GM12878 (cell line): ENCODE measurements around the gene NSUN7. TPM values are rescaled to one million over a fixed set of nuclear protein-coding genes. Genes with fewer than 3 reads are reported as not detected.

Experiments
- BRCA1 ChIP-seq: IDR thresholded peaks from 2 replicates; pipeline ENCODE4 v1.6.1; 2011; ENCODE audit warnings: low read depth, low read length, improper control_type of control experiment
- CHD2 ChIP-seq: IDR thresholded peaks from 2 replicates; pipeline ENCODE4 v1.6.1; 2011; ENCODE audit warnings: low read depth, low read length, improper control_type of control experiment, borderline replicate concordance
- CTCF ChIP-seq, 3 experiments: IDR thresholded peaks in 2 of 3; conservative IDR thresholded peaks in 1 of 3; 2 replicates each; pipeline ENCODE4 v1.5.1; 2011; ENCODE audit warnings: low read depth in 3 of 3, low read length in 3 of 3, mild to moderate bottlenecking in 3 of 3, control low read depth in 2 of 3, moderate library complexity in 2 of 3, inconsistent platforms in 1 of 3, mixed read lengths in 1 of 3; ENCODE audit not compliant: control insufficient read depth in 2 of 3, insufficient read depth in 1 of 3; ENCODE audit errors: extremely low read depth in 1 of 3
- CUX1 ChIP-seq: IDR thresholded peaks from 2 replicates; pipeline ENCODE4 v1.6.1; 2012; ENCODE audit warnings: improper control_type of control experiment, low read depth, low read length; ENCODE audit not compliant: insufficient replicate concordance
- IRF5 ChIP-seq: fragments of 450-650 bp; IDR thresholded peaks from 2 replicates; pipeline ENCODE4 v1.6.1; 2017; ENCODE audit warnings: borderline replicate concordance
- KLF5 ChIP-seq: fragments of 450-650 bp; IDR thresholded peaks from 2 replicates; pipeline ENCODE4 v1.6.1; 2014; ENCODE audit warnings: mild to moderate bottlenecking; ENCODE audit not compliant: partially characterized antibody
- MYC ChIP-seq: IDR thresholded peaks from 2 replicates; pipeline ENCODE4 v1.6.1; 2011; ENCODE audit warnings: mild to moderate bottlenecking, low read length, moderate library complexity, inconsistent platforms; ENCODE audit not compliant: insufficient read depth, insufficient replicate concordance, insufficient read length, severe bottlenecking
- NR2C1 ChIP-seq: fragments of 450-650 bp; IDR thresholded peaks from 2 replicates; pipeline ENCODE4 v1.6.1; 2017; ENCODE audit warnings: antibody characterized with exemption, mild to moderate bottlenecking, moderate library complexity
- NR2C2 ChIP-seq: IDR thresholded peaks from 2 replicates; pipeline ENCODE4 v1.6.1; 2011; ENCODE audit warnings: borderline replicate concordance, low read depth; ENCODE audit not compliant: control insufficient read depth, insufficient read length
- NRF1 ChIP-seq: conservative IDR thresholded peaks from 2 replicates; pipeline ENCODE4 v1.6.1; 2011; ENCODE audit warnings: mild to moderate bottlenecking, low read depth, low read length, improper control_type of control experiment
- PML ChIP-seq: IDR thresholded peaks from 2 replicates; pipeline ENCODE4 v1.6.1; 2012; ENCODE audit warnings: low read length, inconsistent platforms
- RCOR1 ChIP-seq: conservative IDR thresholded peaks from 2 replicates; pipeline ENCODE4 v1.6.1; 2012; ENCODE audit warnings: low read depth, low read length, improper control_type of control experiment
- polyA plus RNA-seq, 11 experiments: library from polyadenylated mRNA; depleted of rRNA in 4 of 11; unstranded in 6 of 11; stranded (reverse) in 5 of 11; fragments of >200 nt; fragmentation: Nextera tagmentation in 4 of 11; fragmentation: Illumina TruSeq in 1 of 11; extraction: Ambion mirVana in 4 of 11; extraction: Trizol in 1 of 11; gene quantifications; 1 replicate in 1 of 11; 2 replicates in 10 of 11; pipeline versions ENCODE4 v1.2.1 to v1.2.3, GENCODE V29; 2011 to 2016; ENCODE audit warnings: inconsistent platforms in 2 of 11, missing spikeins in 2 of 11, low read depth in 1 of 11
- small RNA-seq: library from RNA; depleted of rRNA; stranded (forward); fragments of <200 nt; gene quantifications from one replicate; pipeline ENCODE3, GENCODE V24; 2014
- total RNA-seq, 4 experiments: library from RNA; depleted of rRNA in 3 of 4; stranded (reverse); fragments of >200 nt in 3 of 4; fragmentation: Illumina TruSeq in 1 of 4; extraction: Trizol in 1 of 4; gene quantifications; 2 replicates each; pipeline versions ENCODE4 v1.2.1 to v1.2.3, GENCODE V29; 2013 to 2021

Gene NSUN7
- total and polyA plus RNA-seq, 10 of the 15 experiments (the other 5 are each of a cell fraction or from before 2014, with no cell fraction given), result 0.02 to 0.21 (median 0.15) TPM; not detected in 3

- TF ChIP-seq MYC (no peak), CHD2 (no peak), CUX1 (no peak), RCOR1 (no peak), PML (no peak), BRCA1 (no peak), NR2C2 (no peak), NR2C1 (no peak), NRF1 (no peak), KLF5 (no peak), IRF5 (no peak), CTCF (IDR thresholded peaks at IDR 0.05 in 2 of 3, conservative IDR thresholded peaks at IDR 0.05 in 1 of 3; ENCODE audit: control insufficient read depth in 2 of 3, extremely low read depth in 1 of 3, insufficient read depth in 1 of 3, low read depth in 3 of 3, low read length in 3 of 3) (no peak)
Observed at GRCh38 chr4:40858962-40859361, 109.2 kb downstream of the NSUN7 start (continued).

Small RNA genes lying within 50 kb of the gene (small RNA-seq; reads per million reads assigned to genes)
- gene RF00019, result not detected

Other genes with a start within 250 kb of the NSUN7 start
- gene RBM47, start 120.1 kb upstream of the NSUN7 start, total RNA-seq (2014; rRNA removed), result 40.6 and 43.1 TPM in 2 replicates
- gene RBM47, start 120.1 kb upstream of the NSUN7 start, total RNA-seq (2014; rRNA removed; fragmentation: Illumina TruSeq; extraction: Trizol), result 23.7 and 24.4 TPM in 2 replicates
- gene RBM47, start 120.1 kb upstream of the NSUN7 start, total RNA-seq (2021), result 43.0 and 45.0 TPM in 2 replicates
- 21.8 and 23.6 TPM in 2 replicates for gene RBM47, start 120.1 kb upstream of the NSUN7 start, polyA plus RNA-seq (2011; rRNA removed)
- gene RBM47, start 120.1 kb upstream of the NSUN7 start, polyA plus RNA-seq (2014; fragmentation: Illumina TruSeq; extraction: Trizol), result 16.9 and 18.1 TPM in 2 replicates
- gene RBM47, start 120.1 kb upstream of the NSUN7 start, polyA plus RNA-seq (2014; fragmentation: Nextera tagmentation; extraction: Ambion mirVana), result 10 to 100 TPM in 1 of 2 experiments, 1 to 10 TPM in 1; 7.9 to 10.1 TPM
- gene RBM47, start 120.1 kb upstream of the NSUN7 start, polyA plus RNA-seq (2014; rRNA removed), result 33.6 and 37.1 TPM in 2 replicates
- gene RBM47, start 120.1 kb upstream of the NSUN7 start, polyA plus RNA-seq (2016; fragmentation: Nextera tagmentation; extraction: Ambion mirVana), result 10 to 100 TPM; 40.5 to 40.6 TPM